Measurements from ENCODE around the gene GANC. TPM values are rescaled to one million over a fixed set of nuclear protein-coding genes. Genes with fewer than 3 reads are reported as not detected.
"Not testable (repeated sequence)": the region's sequence is repeated elsewhere in the genome, so short reads cannot be mapped to it uniquely, and the experiment has no call there.

The GANC gene
- total and polyA plus RNA-seq, 2 donors from 2014 or later = 11.3 to 40.4 TPM

DNA sequence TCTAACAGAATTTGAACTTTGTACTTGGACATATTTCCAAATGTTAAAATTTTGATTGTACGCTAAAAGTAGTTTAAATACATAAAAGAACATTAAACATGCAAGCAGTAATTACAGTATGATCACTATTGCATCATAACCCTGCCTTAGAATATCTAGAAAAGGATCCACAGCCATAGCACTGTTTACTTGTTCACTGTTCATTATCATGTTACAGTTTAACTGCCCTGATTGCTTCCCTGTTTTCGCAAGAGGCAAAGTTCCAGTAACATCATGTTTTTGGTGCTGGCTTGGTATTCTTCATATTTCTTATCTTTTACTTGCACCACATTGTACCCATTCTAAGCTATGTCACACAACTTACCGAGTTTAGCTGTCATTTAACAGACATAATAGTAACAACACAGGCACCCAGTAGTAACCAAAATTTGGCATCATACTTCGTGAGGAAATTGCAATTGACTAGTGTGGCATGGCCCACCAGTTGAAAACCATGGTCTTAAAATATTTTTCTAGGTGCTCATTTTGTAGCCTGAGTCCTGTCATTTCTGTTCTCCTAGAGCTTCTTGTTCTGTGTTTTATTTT is 13.5 kb downstream of the GANC start:
- TF ChIP-seq, protein P1, sequence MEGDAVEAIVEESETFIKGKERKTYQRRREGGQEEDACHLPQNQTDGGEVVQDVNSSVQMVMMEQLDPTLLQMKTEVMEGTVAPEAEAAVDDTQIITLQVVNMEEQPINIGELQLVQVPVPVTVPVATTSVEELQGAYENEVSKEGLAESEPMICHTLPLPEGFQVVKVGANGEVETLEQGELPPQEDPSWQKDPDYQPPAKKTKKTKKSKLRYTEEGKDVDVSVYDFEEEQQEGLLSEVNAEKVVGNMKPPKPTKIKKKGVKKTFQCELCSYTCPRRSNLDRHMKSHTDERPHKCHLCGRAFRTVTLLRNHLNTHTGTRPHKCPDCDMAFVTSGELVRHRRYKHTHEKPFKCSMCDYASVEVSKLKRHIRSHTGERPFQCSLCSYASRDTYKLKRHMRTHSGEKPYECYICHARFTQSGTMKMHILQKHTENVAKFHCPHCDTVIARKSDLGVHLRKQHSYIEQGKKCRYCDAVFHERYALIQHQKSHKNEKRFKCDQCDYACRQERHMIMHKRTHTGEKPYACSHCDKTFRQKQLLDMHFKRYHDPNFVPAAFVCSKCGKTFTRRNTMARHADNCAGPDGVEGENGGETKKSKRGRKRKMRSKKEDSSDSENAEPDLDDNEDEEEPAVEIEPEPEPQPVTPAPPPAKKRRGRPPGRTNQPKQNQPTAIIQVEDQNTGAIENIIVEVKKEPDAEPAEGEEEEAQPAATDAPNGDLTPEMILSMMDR (IDR thresholded peaks at IDR 0.05; ENCODE audit: borderline replicate concordance, extremely low read depth, insufficient read depth) = no peak

DNA sequence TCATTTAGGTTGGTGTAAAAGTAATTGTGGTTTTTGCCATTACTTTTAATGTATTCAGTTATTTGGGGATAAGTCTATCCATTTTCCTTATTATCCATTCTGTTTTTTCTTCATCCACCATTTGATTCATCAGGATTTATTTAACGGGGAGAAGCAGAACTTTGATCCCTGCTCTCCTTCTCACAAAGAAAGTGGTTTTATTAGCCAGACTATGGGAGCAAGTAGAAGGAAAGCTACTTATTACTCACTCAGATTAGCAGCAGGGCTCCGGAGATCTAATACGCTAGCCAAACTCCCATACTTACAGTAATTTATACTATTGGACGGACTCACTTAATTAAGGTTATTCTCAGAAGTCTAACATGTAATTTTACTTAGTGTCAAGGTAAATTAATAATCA is 14.9 kb downstream of the GANC start:
- Histone ChIP-seq H3K4me1 (ENCODE audit: control insufficient read depth in 2 of 3, insufficient read depth in 2 of 3, low read depth in 1 of 3, low read length in 3 of 3) (no peaks in the 10 kb centered on the region), H3K9ac (ENCODE audit: low read length in 3 of 3) (no peak overlapping the region), H3K9me3 (ENCODE audit: control insufficient read depth in 2 of 3, insufficient read depth in 1 of 3, low read length in 3 of 3) (no peaks in the 10 kb centered on the region), H3K27ac (ENCODE audit: low read depth in 2 of 2, low read length in 2 of 2) (no peak overlapping the region), H3K4me3 (ENCODE audit: low read length in 3 of 3) (peak overlapping the region in 2 of 3 donors; percentile 23 to 34), H3K27me3 (ENCODE audit: control insufficient read depth, insufficient read depth, low read length) (no peaks in the 10 kb centered on the region), H3K36me3 (ENCODE audit: control insufficient read depth in 2 of 3, insufficient read depth in 3 of 3, low read length in 3 of 3) (peaks cover 0 to 19% (median 7%) of the 10 kb centered on the region in 3 donors)
- intact Hi-C loops (cut with DNase I) = no loop called here
- TF ChIP-seq, protein P1 (IDR thresholded peaks at IDR 0.05; ENCODE audit: borderline replicate concordance, extremely low read depth, insufficient read depth) = no peak
- DNase-seq = no peak
- FAIRE-seq = no peak

More for the DNA sequence above, 13.5 kb downstream of the GANC start:
- peaks cover 0 to 16% (median 3%) of the 10 kb centered on the region in 3 donors for H3K36me3 ChIP-seq (ENCODE audit: control insufficient read depth in 2 of 3, insufficient read depth in 3 of 3, low read length in 3 of 3)
- H3K4me3 ChIP-seq (ENCODE audit: low read length in 3 of 3) = no peak overlapping the region
- H3K4me1 ChIP-seq (ENCODE audit: control insufficient read depth in 2 of 3, insufficient read depth in 2 of 3, low read depth in 1 of 3, low read length in 3 of 3) = no peaks in the 10 kb centered on the region
- no peak for DNase-seq
- no peak overlapping the region for H3K9ac ChIP-seq (ENCODE audit: low read length in 3 of 3)
- H3K27me3 ChIP-seq (ENCODE audit: control insufficient read depth, insufficient read depth, low read length) = no peaks in the 10 kb centered on the region
- no peak for FAIRE-seq
- intact Hi-C loops (cut with DNase I) = no loop called here
- H3K27ac ChIP-seq (ENCODE audit: low read depth in 2 of 2, low read length in 2 of 2) = no peak overlapping the region
- no peaks in the 10 kb centered on the region for H3K9me3 ChIP-seq (ENCODE audit: control insufficient read depth in 2 of 3, insufficient read depth in 1 of 3, low read length in 3 of 3)

DNA sequence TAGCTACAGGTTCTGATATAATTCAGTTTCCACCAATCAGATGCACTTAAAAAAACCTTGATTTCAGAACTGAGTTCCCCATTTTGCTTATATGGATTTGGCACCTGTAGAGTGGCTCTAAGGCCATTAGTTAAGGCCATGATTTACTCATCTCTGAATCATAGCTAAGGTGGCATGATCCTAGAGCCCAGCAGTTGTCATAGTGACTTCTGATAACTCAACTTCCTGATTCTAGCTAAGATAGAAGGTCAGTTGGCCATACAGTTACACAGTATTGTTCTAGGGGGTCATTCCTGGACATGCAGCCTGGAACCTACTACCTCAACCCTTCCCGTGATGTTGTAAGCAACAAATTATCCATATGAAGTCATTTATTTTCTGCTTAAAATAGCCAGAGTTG is 16.2 kb downstream of the GANC start:
- TF ChIP-seq, protein P1 (IDR thresholded peaks at IDR 0.05; ENCODE audit: borderline replicate concordance, extremely low read depth, insufficient read depth) = no peak
- Histone ChIP-seq H3K4me3 (ENCODE audit: low read length in 3 of 3) (no peak overlapping the region), H3K9me3 (ENCODE audit: control insufficient read depth in 2 of 3, insufficient read depth in 1 of 3, low read length in 3 of 3) (no peaks in the 10 kb centered on the region), H3K36me3 (ENCODE audit: control insufficient read depth in 2 of 3, insufficient read depth in 3 of 3, low read length in 3 of 3) (peaks cover 0 to 13% (median 7%) of the 10 kb centered on the region in 3 donors), H3K27me3 (ENCODE audit: control insufficient read depth, insufficient read depth, low read length) (no peaks in the 10 kb centered on the region), H3K9ac (ENCODE audit: low read length in 3 of 3) (no peak overlapping the region), H3K4me1 (ENCODE audit: control insufficient read depth in 2 of 3, insufficient read depth in 2 of 3, low read depth in 1 of 3, low read length in 3 of 3) (no peaks in the 10 kb centered on the region), H3K27ac (ENCODE audit: low read depth in 2 of 2, low read length in 2 of 2) (no peak overlapping the region)
- no peak for DNase-seq
- FAIRE-seq = no peak
- intact Hi-C loops (cut with DNase I) = no loop called here

DNA sequence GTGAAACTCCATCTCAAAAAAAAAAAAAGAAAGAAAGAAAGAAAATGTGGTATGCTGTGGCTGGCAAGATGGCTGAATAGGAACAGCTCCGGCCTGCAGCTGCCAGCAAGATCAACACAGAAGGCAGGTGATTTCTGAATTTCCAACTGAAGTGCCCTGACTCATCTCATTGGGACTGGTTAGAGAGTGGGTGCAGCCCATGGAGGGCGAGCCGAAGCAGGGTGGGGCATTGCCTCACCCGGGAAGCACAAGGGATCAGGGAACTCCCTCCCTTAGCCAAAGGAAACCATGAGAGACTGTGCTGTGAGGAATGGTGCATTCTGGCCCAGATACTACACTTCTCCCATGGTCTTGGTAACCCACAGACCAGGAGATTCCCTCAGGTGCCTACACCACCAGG is 28.0 kb downstream of the GANC start:
- H3K36me3 ChIP-seq (ENCODE audit: control insufficient read depth in 2 of 3, insufficient read depth in 3 of 3, low read length in 3 of 3); intact Hi-C loops (cut with DNase I); H3K9ac ChIP-seq (ENCODE audit: low read length in 3 of 3); DNase-seq; H3K4me3 ChIP-seq (ENCODE audit: low read length in 3 of 3); H3K27ac ChIP-seq (ENCODE audit: low read depth in 2 of 2, low read length in 2 of 2); H3K27me3 ChIP-seq (ENCODE audit: control insufficient read depth, insufficient read depth, low read length); H3K9me3 ChIP-seq (ENCODE audit: control insufficient read depth in 2 of 3, insufficient read depth in 1 of 3, low read length in 3 of 3); FAIRE-seq; H3K4me1 ChIP-seq (ENCODE audit: control insufficient read depth in 2 of 3, insufficient read depth in 2 of 3, low read depth in 1 of 3, low read length in 3 of 3): not testable (repeated sequence)

Measured in kidney (tissue), 14 donors.